GM13976 (cell line): ENCODE measurements around the gene POR.
"Not testable (repeated sequence)": the region's sequence is repeated elsewhere in the genome, so short reads cannot be mapped to it uniquely, and the experiment has no call there.

Experiments
- DNase-seq: peaks from one replicate; pipeline ENCODE4 v3.0.0; 2012; ENCODE audit warnings: low spot score
- in situ Hi-C: fragments of 300-500 bp; cut with MboI; formaldehyde crosslinking; loops from one replicate; pipeline ENCODE4 v1.12.0; 2022; ENCODE audit warnings: low sequenced_read_pairs, mixed read lengths, inconsistent platforms; ENCODE audit not compliant: unreplicated experiment
- TF ChIP-seq, protein P1 (sequence below): IDR thresholded peaks from 2 replicates; pipeline ENCODE4 v1.5.1; 2012; ENCODE audit warnings: borderline replicate concordance, mild to moderate bottlenecking; ENCODE audit not compliant: insufficient read depth; ENCODE audit errors: extremely low read depth, missing control alignments, control extremely low read depth

The POR gene

GRCh38 chr7:76009672-76010600 is 95.0 kb downstream of the POR start:
- in situ Hi-C loops: loop anchor here (10.0 kb wide), 1 partner anchor 135 kb away; the partner anchor contains the start of gene RHBDD2

GRCh38 chr7:76011442-76011861 is 96.5 kb downstream of the POR start:
- in situ Hi-C loops: loop anchor here (10.0 kb wide), 1 partner anchor 137 kb away; the partner anchor contains the start of gene RHBDD2
- TF ChIP-seq, protein P1, sequence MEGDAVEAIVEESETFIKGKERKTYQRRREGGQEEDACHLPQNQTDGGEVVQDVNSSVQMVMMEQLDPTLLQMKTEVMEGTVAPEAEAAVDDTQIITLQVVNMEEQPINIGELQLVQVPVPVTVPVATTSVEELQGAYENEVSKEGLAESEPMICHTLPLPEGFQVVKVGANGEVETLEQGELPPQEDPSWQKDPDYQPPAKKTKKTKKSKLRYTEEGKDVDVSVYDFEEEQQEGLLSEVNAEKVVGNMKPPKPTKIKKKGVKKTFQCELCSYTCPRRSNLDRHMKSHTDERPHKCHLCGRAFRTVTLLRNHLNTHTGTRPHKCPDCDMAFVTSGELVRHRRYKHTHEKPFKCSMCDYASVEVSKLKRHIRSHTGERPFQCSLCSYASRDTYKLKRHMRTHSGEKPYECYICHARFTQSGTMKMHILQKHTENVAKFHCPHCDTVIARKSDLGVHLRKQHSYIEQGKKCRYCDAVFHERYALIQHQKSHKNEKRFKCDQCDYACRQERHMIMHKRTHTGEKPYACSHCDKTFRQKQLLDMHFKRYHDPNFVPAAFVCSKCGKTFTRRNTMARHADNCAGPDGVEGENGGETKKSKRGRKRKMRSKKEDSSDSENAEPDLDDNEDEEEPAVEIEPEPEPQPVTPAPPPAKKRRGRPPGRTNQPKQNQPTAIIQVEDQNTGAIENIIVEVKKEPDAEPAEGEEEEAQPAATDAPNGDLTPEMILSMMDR: no peak
- DNase-seq: no peak

More at GRCh38 chr7:76009672-76010600, 95.0 kb downstream of the POR start:
- DNase-seq: no peak
- TF ChIP-seq, protein P1: no peak

- in situ Hi-C loops: loop anchor here (10.0 kb wide), 1 partner anchor 142 kb away; the partner anchor contains the start of gene RHBDD2
- TF ChIP-seq, protein P1: no peak
- no peak for DNase-seq
These were observed 101.4 kb downstream of the POR start for GRCh38 chr7:76016191-76016947.

DNA sequence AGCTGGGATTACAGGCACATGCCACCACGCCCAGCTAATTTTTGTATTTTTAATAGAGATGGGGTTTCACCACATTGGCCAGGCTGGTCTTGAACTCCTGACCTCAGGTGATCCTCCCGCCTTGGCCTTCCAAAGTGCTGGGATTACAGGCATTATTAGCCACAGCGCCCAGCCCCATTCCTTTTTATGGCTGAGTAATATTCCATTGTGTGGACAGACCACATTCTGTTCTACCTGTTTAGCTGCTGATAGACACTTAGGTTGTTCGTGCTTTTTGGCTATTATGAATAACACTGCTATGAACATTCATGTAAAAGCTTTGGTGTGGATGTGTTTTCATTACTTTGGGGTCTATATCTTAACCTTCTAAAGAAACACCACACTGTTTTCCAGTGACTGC is 103.6 kb downstream of the POR start:
- not testable (repeated sequence) for DNase-seq
- in situ Hi-C loops: loop anchor here (10.0 kb wide), 1 partner anchor 144 kb away; the partner anchor contains the start of gene RHBDD2

DNA sequence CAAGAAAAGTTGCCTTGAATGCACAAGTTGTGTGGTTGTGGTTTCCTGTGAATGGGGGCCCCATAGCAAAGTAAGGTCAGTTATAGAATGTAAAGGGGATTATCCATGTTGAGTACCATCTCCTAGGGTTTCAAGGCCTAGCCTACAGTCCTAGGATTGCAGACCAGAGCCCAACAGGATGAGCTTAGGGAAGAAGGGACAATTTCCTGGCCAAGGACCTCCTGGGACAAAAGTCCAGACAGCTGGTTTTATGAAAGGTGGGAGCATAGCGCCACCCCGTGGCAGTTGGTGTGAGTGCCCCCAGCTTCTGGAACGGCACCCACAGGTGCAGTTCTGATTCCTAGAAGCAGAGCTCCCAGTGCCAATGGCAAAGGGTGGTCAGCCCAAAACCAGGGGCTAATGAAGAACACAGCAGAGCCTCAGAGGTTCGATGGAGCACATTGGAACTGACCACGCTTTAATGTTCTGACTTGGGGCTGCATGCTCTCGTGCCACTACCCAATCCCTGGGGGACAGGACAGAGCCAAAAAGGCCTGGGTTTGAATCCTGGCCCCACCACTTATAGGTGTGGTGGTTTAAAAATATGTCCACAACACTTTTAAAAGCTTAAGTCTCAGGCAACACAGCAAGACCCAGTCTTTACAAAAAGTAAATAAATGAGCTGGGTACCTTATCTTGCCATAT is 105.2 kb downstream of the POR start:
- peak; percentile 80 for DNase-seq
- in situ Hi-C loops: no loop called here
- TF ChIP-seq, protein P1: peak; percentile 93

GRCh38 chr7:76022026-76022780 is 107.2 kb downstream of the POR start:
- no peak for DNase-seq
- TF ChIP-seq, protein P1: no peak
- in situ Hi-C loops: no loop called here
